DMS79 treated with DMSO at 0.1 percent for 48 hours (cell line): ENCODE results near the gene EDNRA.

Source experiments
- DNase-seq: peaks from one replicate; lab custom pipeline; 2025; lab: John Stamatoyannopoulos, UW

EDNRA gene

GRCh38 chr4:147542229-147542990, 61.5 kb downstream of the EDNRA start:
- DNase-seq, result no peak

GRCh38 chr4:147543034-147543433, 62.1 kb downstream of the EDNRA start:
- no peak for DNase-seq

- no peak for DNase-seq
Measured at GRCh38 chr4:147546349-147546748, 65.5 kb downstream of the EDNRA start.

GRCh38 chr4:147547314-147548056, 66.6 kb downstream of the EDNRA start:
- DNase-seq, result no peak

GRCh38 chr4:147548256-147548655, 67.4 kb downstream of the EDNRA start:
- DNase-seq, result no peak

GRCh38 chr4:147550626-147551246, 69.8 kb downstream of the EDNRA start:
- DNase-seq, result no peak

GRCh38 chr4:147560625-147561024, 79.7 kb downstream of the EDNRA start:
- no peak for DNase-seq

- no peak for DNase-seq
Measured at GRCh38 chr4:147566762-147567161, 85.9 kb downstream of the EDNRA start.

- no peak for DNase-seq
Measured at GRCh38 chr4:147567276-147567675, 86.4 kb downstream of the EDNRA start.

- no peak for DNase-seq
Measured at GRCh38 chr4:147570616-147571015, 89.7 kb downstream of the EDNRA start.

- no peak for DNase-seq
Measured at GRCh38 chr4:147571036-147571770, 90.3 kb downstream of the EDNRA start.

- no peak for DNase-seq
Measured at GRCh38 chr4:147576084-147576483, 95.2 kb downstream of the EDNRA start.

GRCh38 chr4:147578051-147578476, 97.2 kb downstream of the EDNRA start:
- DNase-seq, result no peak

- DNase-seq, result no peak
Measured at GRCh38 chr4:147578593-147578992, 97.7 kb downstream of the EDNRA start.

- DNase-seq, result no peak
Measured at GRCh38 chr4:147580396-147580795, 99.5 kb downstream of the EDNRA start.

- DNase-seq, result no peak
Measured at GRCh38 chr4:147581606-147582350, 100.9 kb downstream of the EDNRA start.

- DNase-seq, result no peak
Measured at GRCh38 chr4:147582386-147583060, 101.6 kb downstream of the EDNRA start.

GRCh38 chr4:147583876-147584275, 103.0 kb downstream of the EDNRA start:
- no peak for DNase-seq

GRCh38 chr4:147586032-147586431, 105.1 kb downstream of the EDNRA start:
- no peak for DNase-seq

GRCh38 chr4:147586637-147587036, 105.7 kb downstream of the EDNRA start:
- no peak for DNase-seq

- no peak for DNase-seq
Measured at GRCh38 chr4:147587041-147587440, 106.1 kb downstream of the EDNRA start.
